AG09309 (cell line): ENCODE data around the gene CEP170B.

Experiments
- DNase-seq: peaks from one replicate; pipeline ENCODE4 v3.0.0-alpha.2; 2010; ENCODE audit warnings: low read depth
- H3K4me3 ChIP-seq: 2 replicates; pipeline ENCODE4 v1.5.1; 2011; ENCODE audit warnings: mild to moderate bottlenecking, low read depth, low read length, moderate library complexity; ENCODE audit not compliant: control insufficient read depth
- CTCF ChIP-seq: IDR thresholded peaks from 2 replicates; pipeline ENCODE4 v1.5.1; 2011; ENCODE audit warnings: mild to moderate bottlenecking, low read depth, low read length, inconsistent platforms; ENCODE audit not compliant: insufficient read depth, control insufficient read depth; ENCODE audit errors: missing control alignments

Gene CEP170B

GRCh38 chr14:104885031-104885972 is 20.2 kb downstream of the CEP170B start:
- no peak for DNase-seq
- H3K4me3 ChIP-seq, result no peak overlapping the region
- TF ChIP-seq CTCF, result no peak

- no peak for TF ChIP-seq CTCF
- no peak for DNase-seq
- H3K4me3 ChIP-seq, result no peak overlapping the region
These were observed 21.1 kb downstream of the CEP170B start for GRCh38 chr14:104885973-104886689.

- TF ChIP-seq CTCF, result no peak
- no peak overlapping the region for H3K4me3 ChIP-seq
- no peak for DNase-seq
These were observed 21.9 kb downstream of the CEP170B start for GRCh38 chr14:104886690-104887622.

GRCh38 chr14:104887623-104888488 is 22.8 kb downstream of the CEP170B start:
- DNase-seq, result no peak
- no peak for TF ChIP-seq CTCF
- no peak overlapping the region for H3K4me3 ChIP-seq

- no peak overlapping the region for H3K4me3 ChIP-seq
- no peak for DNase-seq
- TF ChIP-seq CTCF, result no peak
These were observed 23.7 kb downstream of the CEP170B start for GRCh38 chr14:104888489-104889374.
